ENCODE measurements around the gene SLITRK1.

The SLITRK1 gene

GRCh38 chr13:83845106-83845505 lies 37.2 kb downstream of the SLITRK1 start:
- Histone ChIP-seq H3K27me3 (replicated peaks) (no peaks in the 10 kb centered on the region), H3K36me3 (replicated peaks) (no peaks in the 10 kb centered on the region), H3K27ac (no peak overlapping the region), H3K4me3 (ENCODE audit: low read depth, low read length) (no peak overlapping the region)
- in situ Hi-C loops (cut with HindIII; ENCODE audit: low pct_ligation_motif_present, low sequenced_read_pairs): no loop called here
- DNase-seq: no peak
- no peak for TF ChIP-seq CTCF (IDR thresholded peaks at IDR 0.05; ENCODE audit: low read depth, low read length, missing control alignments)

- no peak for TF ChIP-seq CTCF (IDR thresholded peaks at IDR 0.05; ENCODE audit: low read depth, low read length, missing control alignments)
Measured at GRCh38 chr13:83839146-83839545, 43.1 kb downstream of the SLITRK1 start.

GRCh38 chr13:83831796-83832195 lies 50.5 kb downstream of the SLITRK1 start:
- in situ Hi-C loops (cut with HindIII; ENCODE audit: low pct_ligation_motif_present, low sequenced_read_pairs): no loop called here
- Histone ChIP-seq H3K4me3 (ENCODE audit: low read depth, low read length) (no peak overlapping the region), H3K27ac (no peak overlapping the region), H3K36me3 (replicated peaks) (no peaks in the 10 kb centered on the region), H3K27me3 (replicated peaks) (no peaks in the 10 kb centered on the region)
- TF ChIP-seq CTCF (IDR thresholded peaks at IDR 0.05; ENCODE audit: low read depth, low read length, missing control alignments): no peak
- no peak for DNase-seq

More at GRCh38 chr13:83839146-83839545, 43.1 kb downstream of the SLITRK1 start:
- no peaks in the 10 kb centered on the region for H3K27me3 ChIP-seq (replicated peaks)
- no peak for DNase-seq
- H3K27ac ChIP-seq: no peak overlapping the region
- no peak overlapping the region for H3K4me3 ChIP-seq (ENCODE audit: low read depth, low read length)
- no peaks in the 10 kb centered on the region for H3K36me3 ChIP-seq (replicated peaks)
- in situ Hi-C loops (cut with HindIII; ENCODE audit: low pct_ligation_motif_present, low sequenced_read_pairs): no loop called here

GRCh38 chr13:83829810-83830209 lies 52.5 kb downstream of the SLITRK1 start:
- H3K4me3 ChIP-seq (ENCODE audit: low read depth, low read length): no peak overlapping the region
- no peak overlapping the region for H3K27ac ChIP-seq
- no peaks in the 10 kb centered on the region for H3K27me3 ChIP-seq (replicated peaks)
- TF ChIP-seq CTCF (IDR thresholded peaks at IDR 0.05; ENCODE audit: low read depth, low read length, missing control alignments): no peak
- no peak for DNase-seq
- in situ Hi-C loops (cut with HindIII; ENCODE audit: low pct_ligation_motif_present, low sequenced_read_pairs): no loop called here
- H3K36me3 ChIP-seq (replicated peaks): no peaks in the 10 kb centered on the region

GRCh38 chr13:83827338-83827737 lies 54.9 kb downstream of the SLITRK1 start:
- H3K27ac ChIP-seq: no peak overlapping the region
- TF ChIP-seq CTCF (IDR thresholded peaks at IDR 0.05; ENCODE audit: low read depth, low read length, missing control alignments): no peak
- no peaks in the 10 kb centered on the region for H3K36me3 ChIP-seq (replicated peaks)
- H3K4me3 ChIP-seq (ENCODE audit: low read depth, low read length): no peak overlapping the region
- no peak for DNase-seq
- in situ Hi-C loops (cut with HindIII; ENCODE audit: low pct_ligation_motif_present, low sequenced_read_pairs): no loop called here
- H3K27me3 ChIP-seq (replicated peaks): no peaks in the 10 kb centered on the region

Data from brain microvascular endothelial cell (primary cell).